Stimulated activated CD4-positive, alpha-beta T cell treated with anti-CD3 and anti-CD28 coated beads, Interleukin-2, amount 100 ng/mL, for 4 hours (primary cell): ENCODE results near the gene HES7.
A peak's percentile ranks its signal among the peaks of the same experiment; 100 is the strongest.
"Not testable (repeated sequence)": the region's sequence is repeated elsewhere in the genome, so short reads cannot be mapped to it uniquely, and the experiment has no call there.

Experiments used
- DNase-seq: peaks from one replicate; pipeline ENCODE4 v3.0.0-alpha.2; 2020; ENCODE audit warnings: low read depth

Gene HES7

DNA sequence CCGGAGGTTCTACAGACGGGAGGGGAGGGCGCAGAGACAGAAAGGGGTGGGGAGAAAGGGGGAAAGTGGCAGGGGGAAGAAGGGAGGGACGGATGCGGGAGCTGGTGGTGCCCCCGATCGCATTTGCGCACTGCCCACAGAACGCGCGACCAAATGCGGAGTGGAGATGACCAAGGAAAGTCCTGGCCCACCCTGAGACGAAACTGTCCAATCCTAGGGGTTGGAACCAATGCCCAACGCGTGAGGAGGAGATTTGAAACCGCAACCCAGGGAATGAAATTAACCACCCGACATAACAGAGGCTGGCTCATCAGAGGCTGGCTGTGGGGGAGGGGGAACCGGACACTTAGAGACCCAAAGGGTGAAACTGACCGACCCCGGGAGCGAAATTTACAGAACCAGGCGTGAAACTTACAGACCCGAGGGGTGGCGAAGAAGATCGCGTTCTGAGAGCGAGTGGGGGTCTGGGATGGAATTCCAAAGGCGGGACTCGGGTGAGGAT, 1.4 kb downstream of the HES7 start:
- DNase-seq: no peak

DNA sequence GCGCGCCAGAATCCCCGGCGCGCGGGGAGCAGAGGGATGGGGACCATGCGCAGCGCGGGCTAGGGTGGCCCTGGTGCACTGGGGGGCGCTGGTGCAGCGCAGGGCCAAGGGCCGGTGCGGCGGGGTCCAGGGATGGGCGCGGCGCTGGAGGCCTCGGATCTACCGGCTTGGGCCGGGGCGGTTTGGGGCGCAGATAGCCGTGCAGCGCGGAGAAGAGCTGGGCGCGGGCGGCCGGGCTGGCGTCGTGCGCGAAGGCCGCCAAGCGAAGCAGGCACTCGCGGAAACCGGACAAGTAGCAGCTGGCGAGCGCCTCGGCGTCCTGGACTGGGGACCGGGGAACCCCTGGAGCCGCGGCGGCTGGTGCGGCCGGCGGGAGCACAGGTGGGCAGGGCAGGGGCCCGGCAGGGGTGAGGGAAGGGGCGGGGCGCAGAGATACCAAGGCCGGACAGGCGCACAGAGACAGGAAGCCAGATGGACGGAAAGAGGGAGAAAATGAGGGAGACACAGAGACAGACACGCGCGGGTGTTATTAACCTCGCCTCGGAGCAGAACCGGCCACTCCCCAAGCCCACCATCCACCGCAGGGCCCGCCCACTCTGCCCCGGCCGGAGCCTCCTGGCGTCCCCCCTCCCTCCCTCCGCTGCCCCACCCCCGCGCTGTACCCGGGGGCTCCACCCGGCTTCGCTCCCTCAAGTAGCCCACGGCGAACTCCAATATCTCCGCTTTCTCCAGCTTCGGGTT, 2.1 kb downstream of the HES7 start:
- no peak for DNase-seq

DNA sequence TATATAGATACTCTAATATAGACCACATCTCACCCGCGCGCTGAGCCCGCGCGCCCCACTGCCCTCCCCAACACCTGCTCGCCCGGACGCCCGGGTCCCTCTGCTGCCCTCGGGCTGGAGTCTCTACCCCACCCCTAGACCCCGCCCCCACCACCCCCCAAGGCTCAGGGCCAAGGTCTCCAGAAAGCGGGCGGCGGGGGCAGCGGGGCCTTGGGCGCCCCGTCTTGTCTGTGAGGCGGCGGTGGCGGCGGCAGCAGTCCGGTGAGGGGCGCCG, 2.6 kb downstream of the HES7 start:
- DNase-seq: no peak

DNA sequence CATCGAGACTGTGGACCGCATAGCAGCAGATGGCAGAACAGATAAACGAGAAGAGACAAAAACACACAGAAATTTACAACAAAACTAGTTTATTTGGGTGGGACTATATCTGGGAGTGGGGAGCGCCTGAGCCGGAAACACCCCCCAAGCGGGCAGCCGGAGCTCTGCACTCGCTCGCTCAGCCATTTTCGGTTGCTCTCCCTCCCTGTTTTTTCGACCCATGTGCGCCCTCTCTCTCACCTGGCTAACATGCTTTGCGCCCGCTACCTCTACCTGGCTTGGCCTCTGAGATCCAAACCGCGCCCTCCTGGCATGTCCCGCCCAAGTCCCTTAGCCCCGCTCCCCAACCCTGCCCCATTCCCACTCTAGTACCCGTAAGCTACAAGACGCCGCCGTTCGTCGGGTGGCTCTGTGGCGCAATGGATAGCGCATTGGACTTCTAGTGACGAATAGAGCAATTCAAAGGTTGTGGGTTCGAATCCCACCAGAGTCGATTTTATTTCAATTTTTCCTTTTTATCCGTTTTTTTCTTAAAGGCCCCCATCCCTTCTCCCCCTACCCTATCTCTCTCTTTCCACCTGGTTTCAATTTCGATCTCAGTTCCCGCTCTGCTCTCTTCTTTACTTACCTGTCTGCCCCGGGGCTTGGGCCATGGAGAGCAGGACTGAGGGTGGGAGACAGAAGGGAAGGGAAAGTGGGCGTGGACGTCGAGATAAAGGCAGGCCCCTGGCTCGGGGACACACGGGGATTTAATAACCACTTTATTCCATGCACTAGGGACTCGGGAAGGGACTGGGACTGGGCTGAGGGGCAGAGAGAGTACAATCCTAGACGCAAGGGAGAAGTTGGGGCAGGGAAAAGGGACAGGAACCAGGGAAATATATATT, 3.1 kb downstream of the HES7 start:
- peak; percentile 67 for DNase-seq

DNA sequence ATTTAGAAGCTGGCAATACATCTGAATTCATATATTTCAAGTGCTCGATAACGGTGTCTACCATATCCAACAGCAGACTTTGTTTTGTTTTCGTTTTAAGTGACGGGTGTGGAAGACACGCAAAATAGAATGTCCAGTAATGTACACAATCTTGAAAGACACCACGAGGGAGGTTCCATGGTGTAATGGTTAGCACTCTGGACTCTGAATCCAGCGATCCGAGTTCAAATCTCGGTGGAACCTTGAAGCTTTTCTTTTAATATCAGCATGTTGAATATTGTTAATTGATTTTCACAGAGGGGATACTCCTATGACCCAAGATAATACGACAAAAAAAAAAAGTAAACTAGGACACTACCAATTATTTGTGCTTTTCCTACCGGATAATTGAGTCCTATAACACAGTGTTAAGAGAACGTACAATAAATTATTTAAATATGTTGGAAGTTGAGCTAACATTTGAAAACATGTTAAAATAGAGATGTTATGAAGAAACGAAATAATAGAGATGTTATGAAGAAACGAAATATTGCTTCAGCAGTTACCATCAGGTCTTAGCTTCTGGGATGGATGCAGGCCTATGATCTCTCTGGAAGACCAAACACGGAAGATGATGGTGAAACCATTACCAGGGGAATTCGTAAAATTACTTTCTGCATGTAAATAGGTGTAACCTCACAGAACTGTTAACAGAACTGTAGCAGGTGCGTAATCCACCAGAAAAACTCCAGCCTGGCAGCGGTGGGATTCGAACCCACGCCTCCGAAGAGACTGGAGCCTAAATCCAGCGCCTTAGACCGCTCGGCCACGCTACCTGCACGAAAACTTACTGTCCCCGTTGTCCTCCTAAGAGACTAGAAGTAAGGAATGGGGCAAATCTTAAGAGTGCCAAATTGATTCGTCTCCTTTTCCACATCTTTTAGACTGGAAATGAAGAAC, 4.1 kb downstream of the HES7 start:
- DNase-seq: peak; percentile 78

DNA sequence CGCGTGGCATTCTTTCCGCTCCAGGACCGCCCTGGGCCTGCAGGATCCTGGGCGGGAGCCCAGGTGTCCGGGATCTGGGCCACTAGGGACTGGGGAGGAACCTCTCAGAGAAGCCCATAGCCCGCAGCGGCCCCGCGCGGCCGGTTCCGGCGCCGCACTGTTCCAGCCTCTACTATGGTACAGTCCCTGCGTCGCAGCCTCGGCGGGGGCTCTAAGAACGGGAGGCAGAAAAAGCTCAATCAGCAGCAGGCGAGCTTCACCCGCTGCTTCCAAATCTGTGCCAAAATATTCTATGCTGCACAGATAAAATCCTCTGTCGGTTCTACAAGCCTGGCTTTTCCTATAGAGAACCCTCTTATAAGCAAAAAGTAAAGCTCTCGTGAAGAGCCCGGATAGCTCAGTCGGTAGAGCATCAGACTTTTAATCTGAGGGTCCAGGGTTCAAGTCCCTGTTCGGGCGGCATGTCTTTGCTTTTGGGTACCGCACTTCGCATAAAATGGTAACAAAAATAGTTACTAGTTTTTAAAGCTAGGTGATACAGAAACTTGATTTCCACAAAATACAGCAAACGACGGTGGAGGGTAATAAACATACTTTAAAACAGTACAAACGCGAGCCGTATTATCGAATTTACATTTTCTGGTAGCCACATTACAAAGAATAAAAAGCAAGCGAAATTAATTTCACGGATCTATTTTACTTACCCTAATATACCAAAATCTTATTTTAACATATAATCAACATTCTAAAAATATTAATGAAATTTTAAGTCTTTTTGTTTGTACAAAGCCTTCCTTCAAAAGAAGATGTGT, 4.9 kb downstream of the HES7 start:
- peak; percentile 79 for DNase-seq

DNA sequence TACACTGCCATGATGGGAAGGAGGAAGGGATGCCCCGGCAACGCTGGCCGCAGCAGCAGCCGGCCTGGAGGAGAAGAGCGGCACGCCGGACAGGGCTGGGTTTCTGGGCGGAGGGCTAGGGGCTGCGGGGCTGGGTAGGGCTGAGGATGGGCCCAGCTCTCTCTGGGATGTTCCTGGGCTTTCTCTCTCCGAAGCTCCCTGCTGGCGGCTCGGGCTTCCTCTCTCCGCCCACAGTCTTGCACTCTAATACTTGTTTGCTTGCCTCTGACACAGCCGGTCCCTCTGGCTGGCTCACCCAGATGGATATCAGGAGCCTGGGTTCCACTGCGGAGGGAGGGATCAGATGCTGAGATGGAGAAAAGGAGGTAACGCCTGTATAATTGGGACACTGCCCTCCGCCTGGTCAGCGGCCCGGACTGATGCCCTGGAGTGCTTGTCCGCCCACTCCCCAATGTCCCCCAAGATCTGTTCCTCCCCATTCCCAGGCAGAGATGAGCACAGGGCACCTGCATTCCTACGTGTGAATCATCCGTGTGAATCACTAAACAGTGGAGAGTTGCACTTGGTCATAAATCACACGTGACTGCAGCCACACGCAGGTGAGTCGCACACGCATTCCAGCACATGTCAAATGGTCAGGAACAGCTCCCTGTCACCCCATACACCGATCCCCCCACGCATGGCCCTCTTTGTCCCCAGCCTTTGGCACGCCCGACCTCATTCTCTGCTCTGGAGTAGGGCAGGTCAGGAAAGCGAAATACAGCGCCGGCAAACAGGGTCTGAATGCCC, 5.7 kb downstream of the HES7 start, which contains the start of gene ALOXE3:
Gene ALOXE3 (minus strand): TSS at position 535 of the 789 bp plus-strand sequence. CDS start 524 bp downstream, at position 11.
- no peak for DNase-seq

DNA sequence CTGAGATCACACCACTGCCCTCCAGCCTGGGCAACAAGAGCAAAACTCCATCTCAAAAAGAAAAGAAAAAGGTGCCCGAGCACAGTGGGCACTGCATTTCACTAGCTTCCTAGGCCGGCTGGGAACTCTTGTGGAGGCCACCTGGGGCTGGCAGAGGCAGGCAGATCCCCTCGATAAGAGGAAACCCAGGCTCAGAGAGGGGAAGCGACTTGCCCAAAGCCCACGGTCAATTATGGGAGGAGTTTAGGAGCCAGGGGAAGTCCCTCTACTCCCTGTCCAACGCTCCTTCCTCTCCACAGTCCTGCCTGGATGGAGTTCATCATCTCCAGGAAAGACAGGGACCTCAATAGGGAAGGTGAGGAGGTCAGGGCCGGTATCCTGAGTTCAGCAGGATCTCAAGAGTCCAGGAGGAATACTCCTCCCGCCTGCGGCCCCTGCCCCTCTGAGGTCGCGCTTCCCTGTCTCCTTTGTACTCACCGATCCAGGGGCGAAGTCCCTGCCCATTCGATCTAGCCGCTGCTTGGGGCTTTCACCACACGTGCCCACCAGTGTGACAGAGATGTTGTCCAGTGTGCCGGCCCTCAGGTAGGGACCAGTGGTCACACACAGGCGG, 6.4 kb downstream of the HES7 start:
- DNase-seq: no peak

DNA sequence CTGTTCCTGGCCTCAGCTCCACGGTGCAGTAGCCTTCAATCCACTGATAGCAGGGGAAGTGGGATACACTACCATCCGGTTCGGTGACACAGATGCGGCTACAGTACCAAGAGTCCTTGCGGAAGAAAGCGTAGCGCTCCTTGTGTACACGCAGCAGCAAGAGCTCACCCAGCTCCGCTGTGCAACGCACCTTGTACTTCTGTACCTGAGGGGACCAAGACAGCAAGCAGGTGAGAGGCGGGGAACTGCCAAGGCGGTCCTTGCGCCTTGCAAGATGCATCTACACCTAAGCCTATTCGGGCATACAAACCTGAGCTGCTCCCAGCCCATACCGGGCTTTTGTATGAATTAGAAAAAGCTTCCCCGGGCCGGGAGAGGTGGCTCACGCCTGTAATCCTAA, 7.1 kb downstream of the HES7 start:
- DNase-seq: no peak

DNA sequence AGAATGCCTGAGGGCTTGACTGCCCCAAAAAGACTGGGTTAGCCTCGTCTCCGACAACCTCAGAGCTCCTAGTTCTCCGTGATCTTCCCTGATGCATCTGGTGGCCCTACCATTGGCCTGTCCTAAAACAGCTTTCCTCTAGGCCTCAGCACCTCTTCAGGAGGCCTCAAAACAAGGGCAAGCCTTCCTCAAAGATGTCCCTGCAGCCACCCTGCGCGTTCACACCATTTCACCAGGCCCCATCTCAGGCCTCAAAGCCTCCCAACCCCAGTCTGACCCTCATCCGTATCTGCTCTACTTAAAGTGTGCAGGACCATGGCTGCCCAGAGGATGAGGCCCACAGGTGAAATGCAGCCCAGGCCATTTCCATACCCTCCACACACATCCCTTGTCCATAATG, 13.0 kb downstream of the HES7 start:
- DNase-seq: no peak

DNA sequence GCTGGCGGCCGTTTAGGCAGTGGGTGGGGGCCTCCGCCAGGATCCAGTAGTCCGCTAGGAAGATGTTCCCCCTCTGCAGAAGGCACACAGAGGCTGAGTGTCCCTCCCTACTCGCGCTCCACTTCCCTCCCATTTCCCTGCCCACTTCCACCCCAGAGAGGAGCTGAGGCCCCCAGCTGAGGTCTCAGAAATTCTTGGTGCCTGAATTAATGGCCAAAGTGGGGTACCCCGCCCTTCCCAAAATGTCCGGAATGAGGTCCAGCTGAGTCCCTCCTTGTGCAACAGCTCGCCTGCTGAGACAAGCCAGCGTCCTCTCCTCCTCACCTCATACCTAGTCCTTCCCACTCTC, 13.5 kb downstream of the HES7 start:
- no peak for DNase-seq

DNA sequence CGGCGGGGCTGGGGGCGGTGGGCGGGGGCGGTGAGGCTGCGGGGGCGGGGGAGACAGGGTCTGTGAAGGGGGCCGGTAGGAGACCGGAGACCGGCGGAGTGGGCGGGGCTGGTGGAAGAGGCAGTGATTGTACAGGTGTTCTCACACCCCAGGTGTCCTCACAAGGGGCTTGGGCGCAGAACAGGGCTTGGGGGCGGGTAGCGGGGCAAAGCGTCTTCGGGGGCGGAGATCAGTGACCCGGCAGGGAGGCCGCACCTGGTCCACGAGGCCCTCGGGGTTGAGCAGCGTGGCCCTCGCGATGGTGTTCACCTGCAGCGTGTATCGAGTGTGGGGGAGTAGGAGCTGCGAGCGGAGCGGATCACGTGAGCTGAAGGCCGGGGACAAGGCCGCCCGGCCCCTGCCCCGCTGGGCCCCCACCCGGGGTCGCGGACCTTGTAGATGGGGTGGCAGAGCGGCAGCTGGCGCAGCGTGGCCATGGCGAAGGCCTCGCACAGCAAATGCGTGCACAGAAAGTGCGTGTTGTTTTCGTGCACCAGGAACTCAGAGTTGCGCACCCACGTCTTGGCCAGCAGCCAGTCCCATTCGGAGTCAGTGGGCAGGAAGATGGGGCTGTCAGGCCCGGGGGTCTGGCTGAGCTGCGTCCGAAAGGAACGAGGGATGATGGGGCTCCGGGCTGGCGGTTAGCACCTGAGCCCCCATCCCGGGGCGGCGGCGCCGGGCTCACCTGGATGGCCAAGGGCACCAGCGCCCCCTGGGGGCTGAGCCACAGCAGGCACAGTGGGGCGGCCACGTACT, 14.0 kb downstream of the HES7 start:
- peak; percentile 72 for DNase-seq

DNA sequence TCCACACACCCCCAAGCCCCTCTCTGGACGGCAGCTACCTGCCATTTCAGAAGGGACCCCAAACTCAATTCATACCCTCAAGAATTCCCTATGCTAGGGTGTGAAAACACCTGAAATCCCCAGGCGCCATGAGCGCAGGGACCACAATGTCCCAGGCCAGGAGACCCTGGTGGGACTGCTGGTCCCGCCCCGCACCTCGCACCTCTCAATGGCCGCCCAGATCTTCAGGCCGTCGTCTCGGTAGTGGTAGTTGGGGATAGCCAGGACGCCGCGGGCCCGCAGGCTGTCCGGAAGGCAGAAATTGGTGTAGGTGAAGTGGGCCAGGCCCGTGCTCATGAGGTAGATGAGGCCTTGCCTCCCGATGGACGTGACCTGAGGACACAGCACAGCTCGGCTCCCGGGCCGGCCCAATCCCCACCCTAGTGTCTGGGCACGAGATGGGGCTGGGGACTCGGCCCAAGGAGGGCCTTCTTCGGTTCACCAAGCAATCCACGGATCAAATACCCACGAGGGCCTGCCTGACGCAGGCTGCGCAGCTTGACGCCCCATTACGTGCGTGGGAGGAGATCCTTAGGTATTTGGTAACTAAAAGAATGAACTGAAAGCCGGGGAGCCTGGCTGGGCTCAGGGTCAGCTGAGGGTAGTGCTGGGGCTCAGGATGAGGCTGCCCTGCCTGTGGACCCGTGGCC, 14.8 kb downstream of the HES7 start:
- no peak for DNase-seq

DNA sequence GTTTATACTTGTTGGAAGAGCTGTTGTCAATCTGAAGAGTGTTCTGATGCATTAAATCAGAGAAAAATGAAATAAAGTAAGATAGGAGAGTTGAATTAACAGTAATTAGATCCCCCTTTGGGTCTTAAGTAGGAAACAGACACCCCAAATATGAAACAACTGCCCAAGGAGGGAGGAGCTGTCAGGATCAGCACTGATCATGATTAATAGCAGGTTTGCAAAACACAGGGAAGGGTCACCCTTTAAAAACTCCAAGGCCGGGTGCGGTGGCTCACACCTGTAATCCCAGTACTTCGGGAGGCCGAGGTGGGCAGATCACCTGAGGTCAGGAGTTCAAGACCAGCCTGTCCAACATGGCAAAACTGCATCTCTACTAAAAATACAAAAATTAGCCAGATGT, 16.9 kb downstream of the HES7 start:
- not testable (repeated sequence) for DNase-seq

DNA sequence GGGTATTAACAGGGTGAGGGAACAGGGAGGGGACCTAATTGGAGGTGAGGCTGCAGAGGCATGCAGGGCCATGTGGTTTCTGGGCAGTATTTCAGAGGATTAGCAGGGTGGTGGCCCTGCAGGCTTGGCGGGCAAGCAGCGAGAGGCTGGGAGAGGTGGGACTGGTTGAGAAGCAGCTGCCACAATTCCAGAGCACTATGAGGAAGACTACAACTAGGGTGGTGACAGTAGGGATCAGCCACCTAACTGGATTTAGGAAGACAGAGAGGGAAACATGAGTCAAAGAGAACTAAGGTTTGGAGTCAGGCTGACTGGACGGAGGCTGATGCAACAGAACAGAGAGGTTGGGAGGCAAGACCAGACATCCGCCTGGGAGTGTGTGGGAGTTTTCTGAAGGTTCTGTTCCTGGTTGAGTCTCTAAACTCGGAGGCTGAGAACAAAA, 17.9 kb downstream of the HES7 start:
- DNase-seq: no peak

DNA sequence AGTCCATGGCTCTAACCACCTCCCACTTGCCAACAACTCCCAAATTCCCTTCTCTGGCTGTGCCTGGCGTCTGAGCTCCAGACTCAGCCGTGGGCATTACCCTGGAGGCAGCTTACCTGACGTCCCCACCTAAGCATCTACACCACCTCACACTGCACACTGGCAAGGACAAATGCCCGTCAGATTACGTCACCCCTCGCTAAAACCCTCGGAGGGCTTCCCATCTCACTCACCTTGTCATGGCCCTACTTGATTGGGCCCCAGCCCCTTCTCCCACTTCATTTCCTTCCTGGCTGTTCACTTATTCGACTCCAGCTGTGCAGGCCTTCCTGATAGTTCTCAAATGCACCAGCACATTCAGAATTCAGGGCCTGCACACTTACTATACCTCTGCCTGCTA, 19.0 kb downstream of the HES7 start:
- DNase-seq: no peak

DNA sequence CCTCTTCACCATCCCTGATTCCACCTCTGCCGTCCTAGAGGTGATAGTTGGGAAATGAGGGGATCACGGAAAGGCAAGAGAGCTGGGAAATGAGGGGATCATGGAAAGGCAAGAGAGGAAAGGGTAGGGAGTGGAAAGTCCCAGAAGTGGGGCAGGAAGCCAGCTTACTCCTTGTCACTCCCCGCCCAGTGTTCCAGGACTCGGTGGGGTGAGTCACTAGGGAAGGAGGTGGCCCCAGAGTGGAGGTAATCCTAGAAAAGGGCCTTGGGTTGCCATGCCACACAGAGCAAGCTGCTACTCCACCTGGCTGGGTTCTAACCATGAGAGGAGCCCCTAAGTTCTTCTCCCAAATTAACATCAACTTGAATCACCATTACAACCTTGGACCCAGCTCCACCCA, 20.4 kb downstream of the HES7 start:
- DNase-seq: no peak

DNA sequence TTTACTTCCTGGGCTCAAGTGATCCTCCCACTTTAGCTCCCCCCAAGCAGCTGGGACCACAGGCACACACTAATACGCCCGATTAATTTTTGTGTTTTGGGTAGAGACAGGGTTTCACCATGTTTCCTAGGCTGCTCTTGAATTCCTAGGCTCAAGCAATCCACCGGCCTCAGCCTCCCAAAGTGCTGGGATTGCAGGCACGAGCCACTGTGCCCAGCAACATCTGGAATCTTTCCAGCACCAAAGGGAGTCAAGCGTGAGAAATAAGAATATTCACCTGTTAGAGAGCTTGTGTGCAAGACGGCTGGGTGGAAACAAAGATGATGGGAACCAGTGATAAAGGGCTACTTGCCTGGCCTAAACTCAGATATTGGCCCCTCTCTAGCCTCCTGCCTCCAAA, 22.2 kb downstream of the HES7 start:
- DNase-seq: no peak

DNA sequence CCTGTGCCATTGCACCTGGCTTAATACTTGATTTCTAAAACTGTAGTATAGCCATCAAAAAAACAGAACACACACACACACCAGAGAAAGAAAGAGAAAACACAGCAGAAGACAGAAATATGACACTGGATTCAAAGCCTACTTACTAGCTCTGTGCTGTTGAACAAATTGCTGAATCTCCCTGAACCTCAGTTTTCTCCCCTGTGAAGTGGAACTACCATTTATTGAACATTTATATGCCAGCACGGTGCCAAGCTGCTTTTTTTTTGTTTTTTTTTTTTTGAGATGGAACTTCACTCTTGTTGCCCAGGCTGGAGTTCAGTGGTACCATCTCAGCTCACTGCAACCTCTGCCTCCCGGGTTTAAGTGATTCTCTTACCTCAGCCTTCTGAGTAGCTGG, 23.1 kb downstream of the HES7 start:
- no peak for DNase-seq
